Activated CD4-positive, alpha-beta T cell treated with anti-CD3 and anti-CD28 coated beads, Interleukin-2, amount 50 U/mL, for 16 hours (primary cell): ENCODE measurements around the gene MAD1L1.

Source experiments
- DNase-seq: peaks from one replicate; pipeline ENCODE4 v3.0.0-alpha.2; 2020

Gene MAD1L1

DNA sequence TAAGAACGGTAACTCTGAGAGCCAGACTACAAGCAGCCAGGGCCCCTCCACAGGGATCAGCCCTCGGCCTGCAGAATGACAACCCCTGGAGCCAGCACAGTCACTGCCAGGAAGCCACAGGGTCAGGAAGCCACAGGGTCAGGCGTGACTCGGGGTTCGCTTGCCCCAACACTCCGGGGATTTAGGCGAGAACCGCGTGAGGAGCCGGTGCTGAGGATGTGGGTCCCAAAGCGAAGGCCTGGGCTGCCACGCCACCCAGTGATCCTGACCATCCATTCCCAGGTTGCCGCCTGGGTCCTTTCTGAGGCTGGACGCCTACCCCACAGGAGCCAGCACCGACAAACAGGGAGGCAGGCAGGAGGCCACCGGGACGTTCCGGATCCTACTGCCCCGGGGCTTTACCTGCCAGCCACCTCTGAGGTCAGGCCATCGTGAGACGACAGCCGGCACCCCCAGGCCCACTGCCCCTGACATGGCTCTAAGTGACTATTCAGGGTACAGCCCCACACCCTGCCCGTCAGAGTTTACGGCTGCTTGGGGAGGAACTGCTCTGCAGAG lies 334.0 kb downstream of the MAD1L1 start:
- no peak for DNase-seq

DNA sequence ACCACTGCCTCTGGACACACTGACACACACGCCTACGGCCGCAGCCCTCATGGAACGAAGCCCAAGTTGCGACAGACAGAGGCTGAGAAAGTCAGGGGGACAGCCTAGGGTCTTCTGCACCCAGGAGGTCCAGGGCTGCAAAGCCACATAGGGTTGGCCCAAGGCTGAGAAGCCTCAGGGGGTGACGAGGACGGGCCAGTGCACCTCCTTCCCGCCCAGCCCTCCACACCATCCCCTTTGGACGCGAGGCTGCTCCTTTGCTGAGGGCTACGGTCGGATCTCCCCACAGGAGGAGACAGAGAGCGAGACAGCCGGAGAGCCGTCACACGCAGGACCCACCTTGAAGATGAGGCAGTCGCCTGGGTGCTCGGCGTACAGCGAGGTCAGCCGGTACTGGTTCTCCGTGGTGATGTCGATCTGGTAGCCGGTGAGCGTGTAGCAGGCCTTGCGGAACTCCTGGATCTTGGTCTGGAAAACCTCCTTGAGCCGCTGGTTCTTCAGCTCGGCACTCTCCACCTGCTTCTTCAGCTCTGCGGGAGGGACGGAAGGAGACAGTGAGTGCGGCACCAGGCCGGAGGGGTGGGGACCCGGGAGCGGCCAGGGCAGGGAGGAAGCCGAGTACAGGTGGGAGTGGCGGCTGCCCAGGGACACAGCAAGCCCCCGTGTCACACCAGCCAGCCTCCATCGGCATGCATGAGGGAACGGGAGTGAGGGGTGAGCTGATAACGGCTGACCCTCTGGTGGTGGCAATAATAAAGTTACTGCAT lies 334.7 kb downstream of the MAD1L1 start:
- no peak for DNase-seq

DNA sequence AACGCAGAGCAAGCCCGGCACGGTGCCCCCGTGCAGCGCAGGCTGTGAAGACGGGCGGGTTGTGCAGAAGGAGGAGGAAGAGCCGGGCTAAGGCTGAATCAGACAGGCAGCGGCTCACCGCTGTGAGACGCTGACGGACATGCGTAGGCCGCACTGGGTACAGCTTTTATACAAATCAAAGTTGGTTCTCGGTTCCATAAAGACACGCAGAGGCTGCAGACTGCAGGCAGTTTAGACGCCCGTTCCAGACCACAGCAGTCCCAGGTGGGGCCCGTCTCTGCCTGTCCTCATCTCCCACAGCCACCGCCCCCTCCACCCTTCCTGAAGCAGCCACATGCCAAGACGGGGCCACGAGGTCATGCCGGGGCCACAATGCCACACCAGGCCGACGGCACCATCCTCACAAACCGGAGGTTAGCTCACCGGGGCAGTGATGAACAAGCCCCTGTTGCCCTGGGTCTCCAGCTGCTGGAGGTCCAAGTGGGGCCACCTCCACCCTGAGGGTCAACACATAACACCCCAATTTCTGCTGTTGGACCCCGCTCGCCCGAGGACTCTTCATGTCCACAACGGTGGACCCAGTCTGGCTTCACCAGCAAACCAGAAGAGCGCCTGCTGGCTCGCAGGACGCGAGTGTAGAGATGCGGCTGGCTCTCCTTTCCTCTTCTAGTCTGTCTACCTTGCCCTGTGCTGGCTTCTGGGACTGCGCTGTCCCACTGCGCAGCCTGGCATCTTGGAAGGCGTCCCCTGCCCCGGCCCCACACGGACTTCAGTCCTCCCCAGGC lies 335.5 kb downstream of the MAD1L1 start:
- DNase-seq = no peak

DNA sequence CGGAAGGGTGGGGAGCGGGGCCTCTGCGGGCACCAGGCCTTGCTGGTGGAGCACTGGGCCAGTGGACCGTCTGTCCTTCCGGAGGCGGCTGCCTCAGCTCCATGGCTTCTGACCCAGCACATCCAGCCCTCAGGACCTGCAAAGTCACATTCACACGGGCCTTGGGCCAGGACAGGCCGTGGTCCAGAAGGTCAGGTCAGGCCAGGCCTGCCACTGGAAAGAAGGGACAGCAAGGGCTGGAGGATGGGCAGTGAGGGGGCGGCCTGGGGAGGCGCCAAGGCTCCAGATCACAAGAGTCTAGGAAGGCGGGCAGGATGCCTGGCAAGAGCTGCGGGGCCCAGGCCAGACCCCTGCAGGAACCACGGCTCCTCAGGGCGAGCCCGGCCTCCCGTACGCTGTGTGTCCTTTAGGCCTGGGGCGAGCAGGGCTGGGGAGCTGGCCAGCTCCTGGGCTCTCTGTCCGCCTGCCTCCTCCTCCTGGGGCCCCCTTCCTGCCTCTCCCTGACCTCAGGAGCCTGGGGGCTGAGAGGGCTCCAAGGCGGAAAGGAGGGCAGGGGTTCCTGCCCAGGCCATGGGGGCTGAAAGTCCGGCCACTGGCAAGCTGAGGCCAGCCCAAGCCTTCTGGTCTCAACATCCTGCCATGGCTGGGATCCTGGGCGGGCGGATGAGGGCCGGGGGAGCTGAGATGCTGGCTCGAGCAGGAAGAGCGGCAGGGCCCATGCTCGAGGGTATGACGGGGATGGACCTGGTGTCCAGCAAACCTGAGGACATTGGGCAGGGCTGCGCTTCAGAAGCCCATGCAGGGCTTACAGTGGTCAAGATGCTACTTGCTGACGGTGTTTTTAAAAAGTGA lies 336.9 kb downstream of the MAD1L1 start:
- DNase-seq = no peak

DNA sequence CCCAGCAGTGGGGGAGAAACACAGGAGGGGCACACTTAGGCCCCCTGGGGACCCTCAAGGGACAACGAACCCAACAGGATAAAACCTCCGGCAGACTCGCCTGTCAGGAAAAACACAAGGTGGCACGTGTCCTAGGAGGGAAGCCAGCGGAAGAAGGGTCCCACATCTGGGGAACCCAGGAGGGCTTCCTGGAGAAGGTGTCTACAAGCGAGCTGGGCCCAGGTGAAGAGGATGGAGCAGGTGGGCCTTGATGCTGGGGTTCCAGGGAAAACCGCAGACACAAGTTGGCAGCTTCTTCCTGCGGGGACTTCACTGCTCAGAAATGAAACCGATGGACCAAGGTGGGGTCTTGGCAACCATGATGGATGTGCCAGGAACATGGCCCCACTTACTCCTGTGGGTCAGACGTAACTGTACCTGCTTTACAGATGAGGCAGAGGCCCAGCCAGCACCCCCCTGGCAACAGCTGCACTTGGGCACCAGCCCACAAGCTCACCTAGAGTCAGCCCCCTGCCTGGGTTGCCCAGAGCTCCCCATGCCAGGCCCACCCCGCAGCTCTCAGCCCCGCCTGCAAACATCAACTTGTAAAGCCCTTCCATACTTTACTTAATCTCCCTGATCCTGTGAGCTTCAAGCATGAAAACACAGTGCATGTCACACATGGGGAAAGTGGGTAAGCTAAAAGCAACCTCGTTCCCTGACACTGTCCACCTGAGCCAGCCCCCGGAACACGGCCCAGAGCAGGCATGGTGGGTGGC lies 337.7 kb downstream of the MAD1L1 start:
- no peak for DNase-seq

DNA sequence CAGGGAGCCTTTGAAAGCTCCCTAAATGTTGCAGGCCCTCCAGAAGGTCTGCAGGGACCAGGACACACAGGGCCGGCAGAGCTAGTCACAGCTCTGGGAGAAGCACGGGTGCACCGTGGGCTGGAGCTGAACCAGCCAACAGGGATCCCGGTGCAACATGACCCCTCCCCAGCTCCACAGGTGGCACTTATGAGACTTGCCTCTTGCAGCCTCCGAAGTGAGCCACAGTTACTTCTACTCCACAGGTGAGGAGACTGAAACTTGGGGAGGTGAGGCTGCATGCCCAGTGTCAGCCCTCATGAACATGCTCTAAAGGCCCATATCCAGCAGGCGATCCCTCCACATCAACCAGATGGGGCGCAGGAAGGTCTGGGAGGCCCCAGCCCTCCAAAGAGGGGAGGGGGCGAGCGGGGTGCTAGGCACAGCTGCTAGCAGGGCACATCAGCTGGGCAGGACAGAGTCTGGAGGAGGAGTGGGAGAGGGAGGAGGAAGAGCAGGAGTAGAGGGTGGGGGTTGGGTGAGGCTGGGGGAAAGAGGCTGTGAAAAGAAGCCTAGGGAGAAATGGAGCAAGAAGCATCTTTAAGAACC lies 338.3 kb downstream of the MAD1L1 start:
- DNase-seq = no peak

DNA sequence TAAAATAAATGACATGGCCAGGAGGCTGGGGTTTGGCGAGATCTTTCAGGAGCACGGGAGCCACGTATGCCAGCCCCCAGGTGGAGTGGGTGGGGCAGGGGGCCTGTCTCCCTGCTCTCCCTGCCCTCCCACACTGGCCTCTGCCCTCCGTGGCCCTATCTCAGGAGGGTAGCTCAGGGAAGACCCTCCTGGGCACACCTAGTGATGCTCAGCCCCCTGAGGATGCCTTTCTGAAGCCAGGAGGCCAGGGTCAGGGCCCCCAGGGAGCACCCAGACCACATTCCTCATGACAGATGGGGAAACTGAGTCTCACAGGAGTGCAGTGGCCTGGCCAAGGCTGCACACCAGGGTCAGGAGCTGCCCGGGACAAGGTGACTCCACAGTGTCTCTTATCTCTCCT lies 339.3 kb downstream of the MAD1L1 start:
- DNase-seq = no peak

DNA sequence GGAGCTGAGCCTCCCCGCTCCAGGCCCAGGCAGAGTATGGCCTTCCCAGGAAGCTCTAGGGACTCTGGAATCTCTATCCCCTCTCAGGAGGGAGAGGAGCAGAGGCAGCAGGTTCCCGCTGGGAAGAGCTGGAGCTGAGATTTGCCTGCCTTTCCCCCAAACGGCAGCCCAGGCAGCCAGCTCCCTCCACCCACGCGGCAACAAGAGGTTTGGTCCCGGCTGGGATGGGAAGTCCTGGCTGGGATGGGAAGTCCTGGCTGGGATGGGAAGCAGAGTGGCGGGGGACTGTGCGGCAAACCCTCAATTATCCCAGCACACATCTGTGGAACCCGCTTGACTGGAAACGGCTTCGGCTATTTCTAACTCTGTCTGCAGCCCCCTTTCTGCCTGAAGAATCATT lies 339.7 kb downstream of the MAD1L1 start:
- DNase-seq = no peak

DNA sequence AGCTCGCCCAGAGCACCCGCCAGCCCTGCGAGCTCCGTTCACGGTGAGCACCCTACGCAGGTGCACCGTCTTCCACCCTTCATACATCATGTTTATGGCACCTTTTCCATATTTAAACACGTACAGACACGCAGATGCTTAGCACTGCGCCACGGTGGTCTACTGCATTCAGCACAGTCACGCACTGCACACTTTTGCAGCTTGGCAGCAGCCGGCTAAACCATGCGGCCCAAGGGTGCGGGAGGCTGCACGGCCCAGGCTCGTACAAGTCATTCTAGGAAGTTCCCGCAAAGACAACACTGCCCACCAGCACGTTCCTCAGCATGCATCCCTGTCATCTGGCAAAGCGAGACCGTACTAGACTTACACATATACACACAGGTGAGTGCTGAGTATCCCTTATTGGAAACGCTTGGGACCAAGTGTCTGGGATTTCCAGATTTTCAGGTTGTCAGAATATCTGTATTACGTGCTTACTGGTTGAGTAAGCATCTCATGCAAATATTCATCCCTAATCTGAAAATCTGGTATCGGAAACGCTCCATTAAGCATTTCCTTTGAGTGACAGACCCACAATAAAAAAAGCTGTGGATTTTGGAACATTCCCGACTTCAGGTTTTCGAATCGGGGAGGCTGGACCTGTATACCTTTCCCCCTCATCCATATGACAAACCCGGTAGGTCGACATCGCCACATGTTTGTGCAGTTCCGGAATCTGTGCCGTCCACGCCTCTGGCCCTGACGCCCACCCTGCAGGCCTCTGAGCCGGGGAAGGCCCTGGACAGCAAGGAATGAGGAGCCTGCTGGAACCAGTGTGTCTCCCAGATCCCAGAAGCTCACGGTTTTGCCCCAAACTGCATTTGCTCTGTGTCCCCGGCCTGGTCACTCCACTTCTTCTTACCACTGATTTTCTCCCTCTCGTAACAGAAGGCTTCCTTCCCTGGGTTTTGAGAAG lies 340.5 kb downstream of the MAD1L1 start:
- no peak for DNase-seq

DNA sequence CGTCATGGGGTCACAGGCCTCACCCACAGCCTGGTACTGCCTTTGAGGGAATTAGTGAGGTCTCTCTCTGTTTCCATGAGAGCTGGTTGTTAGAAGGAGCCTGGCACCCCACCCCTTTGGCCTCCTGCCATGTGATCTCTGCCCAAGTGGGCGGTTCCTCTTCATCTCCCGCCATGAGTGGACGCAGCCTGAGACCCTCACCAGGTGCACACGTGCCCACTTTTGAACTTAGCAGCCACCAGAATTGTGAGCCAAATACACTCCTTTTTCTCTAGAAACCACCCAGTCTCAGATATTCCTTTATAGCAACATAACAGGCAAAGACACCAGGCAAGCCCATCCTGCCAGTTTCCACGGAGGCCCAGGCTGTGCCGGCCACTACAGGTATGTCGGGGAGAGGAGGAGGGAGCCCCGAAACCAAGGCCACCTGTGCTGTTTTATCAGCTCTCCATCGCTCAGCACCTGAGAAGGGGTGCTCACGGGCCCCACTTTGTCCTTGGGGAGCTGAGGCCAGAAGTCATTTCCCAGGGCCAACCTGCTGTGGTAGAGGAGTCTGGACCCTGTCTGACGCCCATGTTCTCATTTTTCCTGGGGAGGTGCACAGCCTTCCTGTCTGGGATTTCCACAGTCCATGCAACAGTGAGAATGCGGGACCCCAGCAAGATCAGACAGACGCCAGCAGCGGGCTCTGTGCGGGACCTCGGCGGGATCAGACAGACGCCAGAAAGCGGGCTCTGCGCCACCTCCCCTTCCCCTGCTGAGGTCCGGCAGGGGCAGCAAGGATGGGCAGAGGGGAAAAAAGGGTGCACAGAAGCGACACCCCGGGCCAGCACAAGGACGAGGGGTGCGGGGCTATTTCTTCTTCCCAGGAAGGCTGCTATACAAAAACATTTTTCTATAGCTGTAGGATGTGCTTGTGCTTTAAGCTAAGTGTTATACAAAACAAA lies 342.2 kb downstream of the MAD1L1 start:
- DNase-seq = no peak

DNA sequence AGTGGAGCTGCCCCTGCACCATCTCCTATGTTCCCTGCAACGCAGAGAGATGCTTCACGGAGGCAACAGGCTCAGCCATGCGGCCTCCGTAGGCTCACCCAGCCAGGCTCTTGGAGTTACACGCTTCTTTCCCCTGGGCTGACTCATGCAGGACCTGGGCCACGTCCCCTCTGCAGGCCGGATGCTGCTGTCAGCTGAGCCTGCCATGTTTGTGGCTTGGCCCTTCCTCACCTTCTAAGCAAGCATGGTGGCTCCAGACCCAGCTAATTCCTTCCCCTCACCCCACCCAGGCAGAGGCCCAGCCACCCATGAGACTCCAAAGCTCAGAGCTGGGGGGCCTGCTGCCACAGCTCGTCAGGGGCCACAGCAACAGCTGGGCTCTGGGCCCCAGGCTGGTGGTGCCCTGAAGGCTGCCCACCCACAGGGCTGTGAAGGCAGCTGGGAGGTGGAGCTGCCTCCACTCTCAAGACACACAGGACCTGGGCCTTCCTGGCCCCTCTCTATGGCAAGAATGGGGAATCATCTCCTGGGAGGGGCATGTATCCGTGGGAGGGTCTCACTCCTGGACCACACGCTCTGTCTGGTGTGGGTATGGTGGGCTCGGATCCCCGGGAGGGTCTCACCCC lies 343.1 kb downstream of the MAD1L1 start:
- DNase-seq = no peak

DNA sequence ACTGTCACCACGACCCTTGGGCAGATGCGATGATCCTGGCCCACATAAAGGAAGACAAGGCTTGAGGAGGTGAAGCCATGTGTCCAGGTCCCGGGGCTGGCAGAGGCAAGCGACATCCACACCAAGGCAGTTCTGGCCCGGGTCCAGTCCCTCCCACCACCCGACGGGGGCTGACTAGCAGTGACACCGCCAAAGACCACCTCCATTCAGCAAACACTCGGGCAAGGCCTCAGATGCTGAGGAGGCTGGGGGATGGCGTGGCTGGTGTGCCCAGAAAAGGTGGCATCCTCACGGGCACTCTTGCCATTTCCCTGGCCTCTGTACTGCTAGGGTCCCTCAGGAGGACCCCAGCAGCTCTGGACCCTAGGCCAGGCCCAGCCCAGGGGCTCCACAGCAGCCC lies 343.7 kb downstream of the MAD1L1 start:
- DNase-seq = no peak

DNA sequence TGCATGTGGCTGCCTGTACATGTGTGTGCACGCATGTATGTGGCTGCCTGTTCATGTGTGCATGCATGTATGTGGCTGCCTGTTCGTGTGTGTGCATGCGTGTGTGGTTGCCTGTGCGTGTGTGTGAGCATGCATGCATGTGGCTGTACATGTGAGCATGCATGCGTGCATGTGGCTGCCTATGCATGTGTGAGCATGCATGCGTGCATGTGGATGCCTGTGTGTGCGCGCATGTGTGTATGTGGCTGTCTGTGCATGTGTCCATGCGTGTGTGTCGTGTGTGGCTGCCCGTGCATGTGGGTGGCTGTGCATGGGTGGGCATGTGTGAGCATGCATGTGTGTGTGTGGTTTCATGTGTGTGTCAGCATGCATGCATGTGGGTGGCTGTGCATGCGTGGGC lies 344.3 kb downstream of the MAD1L1 start:
- DNase-seq = no peak

DNA sequence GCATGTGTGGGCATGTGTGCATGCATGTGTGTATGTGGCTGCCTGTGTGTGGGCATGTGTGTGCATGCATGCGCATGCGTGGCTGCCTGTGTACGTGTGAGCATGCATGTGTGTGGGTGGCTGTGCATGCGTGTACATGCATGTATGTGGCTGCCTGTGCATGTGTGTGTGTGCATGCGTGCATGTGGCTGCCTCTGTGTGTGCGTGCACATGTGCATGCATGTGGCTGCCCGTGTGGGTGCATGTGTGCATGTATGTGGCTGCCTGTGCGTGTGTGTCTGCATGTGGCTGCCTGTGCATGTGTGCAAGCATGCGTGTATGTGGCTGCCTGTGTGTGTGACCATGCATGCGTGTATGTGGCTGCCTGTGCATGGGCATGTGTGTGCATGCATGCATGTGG lies 345.5 kb downstream of the MAD1L1 start:
- no peak for DNase-seq

DNA sequence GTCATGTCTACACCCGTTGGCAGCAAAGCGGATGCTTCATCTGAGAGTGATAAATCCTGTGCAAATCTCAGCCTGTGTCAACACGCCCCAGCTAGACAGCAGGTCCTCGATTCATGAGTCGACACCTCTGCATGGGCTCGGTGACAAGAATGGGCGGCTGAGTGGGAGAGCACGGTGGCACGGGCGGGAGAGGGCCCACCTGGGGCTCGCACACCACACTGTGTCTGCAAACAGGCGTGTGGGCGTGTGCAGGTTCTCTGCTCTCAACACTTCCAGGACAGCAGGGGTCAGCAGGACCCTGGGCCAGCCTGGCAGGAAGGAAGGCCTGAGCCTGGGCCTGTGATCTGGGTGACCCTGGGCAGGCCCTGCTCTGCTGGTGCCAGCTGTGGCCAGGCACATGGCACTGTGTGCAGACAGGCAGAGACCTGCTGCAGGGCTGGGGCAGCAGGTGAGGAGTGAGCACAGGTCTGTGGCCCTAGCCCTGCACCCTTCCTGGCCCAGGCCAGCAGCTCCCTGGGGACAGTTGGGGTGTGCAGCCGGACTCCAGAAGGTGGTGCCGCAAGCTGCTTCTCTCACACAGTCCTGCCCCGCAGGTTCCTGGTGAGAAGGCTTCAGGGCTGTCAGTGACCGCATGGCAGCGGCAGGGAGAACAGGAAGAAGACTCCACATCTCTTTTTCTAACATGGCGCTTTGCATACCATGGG lies 346.2 kb downstream of the MAD1L1 start:
- DNase-seq = no peak

DNA sequence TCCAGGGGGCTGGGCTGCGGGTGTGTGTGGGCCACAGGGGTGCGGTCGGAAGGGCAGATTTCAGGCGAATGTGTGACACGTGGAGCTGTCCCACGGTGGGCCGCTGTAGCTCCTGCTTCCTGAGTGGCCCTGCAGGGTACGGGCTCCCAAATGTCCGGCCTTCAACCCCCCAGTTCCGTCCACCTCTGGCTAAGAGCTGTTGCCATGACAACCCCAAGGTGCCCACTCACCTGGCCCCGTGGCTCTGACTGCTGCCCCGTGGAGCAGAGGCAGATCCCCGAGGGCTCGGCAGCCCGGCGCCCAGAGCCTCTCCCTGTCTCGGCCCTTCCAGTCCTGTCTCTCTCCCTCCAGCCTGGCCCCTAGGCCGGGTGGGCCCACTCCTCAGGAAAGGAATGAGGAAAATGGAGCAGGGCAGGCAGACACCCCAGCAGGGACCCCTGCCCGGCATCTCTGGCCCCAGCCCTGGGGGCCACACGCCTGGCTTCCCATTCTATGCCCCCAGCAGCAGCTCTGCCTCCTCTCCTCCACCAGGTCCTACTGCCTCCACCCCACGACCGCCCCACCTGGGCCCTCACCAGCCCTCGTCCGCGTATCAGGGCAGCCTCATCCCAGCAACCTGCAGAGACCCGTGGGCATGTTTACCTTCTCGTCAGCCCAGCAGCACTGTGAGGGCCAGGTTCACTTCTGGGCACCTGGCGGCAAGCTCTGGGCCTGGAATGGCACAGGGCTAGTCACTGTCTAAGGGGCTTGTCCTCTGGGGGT lies 347.1 kb downstream of the MAD1L1 start:
- DNase-seq = no peak

DNA sequence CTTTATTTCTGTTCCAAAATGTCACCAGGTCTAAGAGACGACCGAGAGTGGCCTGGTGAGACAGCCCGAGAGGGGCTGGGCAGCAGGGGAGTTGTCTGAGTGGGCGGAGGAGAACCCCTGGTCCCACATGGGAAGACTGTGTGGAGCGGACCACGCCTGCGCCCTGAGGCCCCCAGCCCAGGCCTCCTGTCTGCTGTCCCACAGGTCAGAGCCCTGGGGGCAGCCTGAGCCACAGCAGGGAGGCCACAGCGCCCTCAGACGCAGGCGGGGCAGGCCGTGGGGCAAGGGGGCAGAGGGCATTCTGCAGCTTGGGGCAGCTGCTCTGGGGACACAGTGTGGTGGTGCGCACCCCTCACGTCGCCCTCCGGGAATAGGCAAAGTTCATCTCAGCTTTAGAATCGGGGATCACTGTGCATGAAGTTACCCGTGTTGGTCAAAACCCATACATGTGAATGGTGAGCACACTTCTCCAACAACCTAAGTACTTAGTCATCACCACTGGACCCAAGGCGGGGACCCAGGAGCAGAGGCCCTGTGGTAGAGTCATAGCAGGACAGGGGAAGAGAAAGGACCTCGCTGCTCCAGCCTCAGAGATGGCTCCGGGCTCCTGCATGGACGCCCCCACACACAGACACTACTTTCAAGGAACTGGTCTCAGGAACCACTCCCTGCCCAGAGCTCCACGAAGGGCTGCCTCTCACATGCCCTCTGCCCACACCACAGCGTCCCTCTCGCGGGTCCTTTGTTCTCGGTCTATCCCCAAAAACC lies 348.0 kb downstream of the MAD1L1 start:
- no peak for DNase-seq
